ENCODE data around the gene C2orf76. TPM values are rescaled to one million over a fixed set of nuclear protein-coding genes. Genes with fewer than 3 reads are reported as not detected.

C2orf76 gene
- total and polyA plus RNA-seq, 2 experiments from 2014 or later = 5.8 to 21.6 TPM

DNA sequence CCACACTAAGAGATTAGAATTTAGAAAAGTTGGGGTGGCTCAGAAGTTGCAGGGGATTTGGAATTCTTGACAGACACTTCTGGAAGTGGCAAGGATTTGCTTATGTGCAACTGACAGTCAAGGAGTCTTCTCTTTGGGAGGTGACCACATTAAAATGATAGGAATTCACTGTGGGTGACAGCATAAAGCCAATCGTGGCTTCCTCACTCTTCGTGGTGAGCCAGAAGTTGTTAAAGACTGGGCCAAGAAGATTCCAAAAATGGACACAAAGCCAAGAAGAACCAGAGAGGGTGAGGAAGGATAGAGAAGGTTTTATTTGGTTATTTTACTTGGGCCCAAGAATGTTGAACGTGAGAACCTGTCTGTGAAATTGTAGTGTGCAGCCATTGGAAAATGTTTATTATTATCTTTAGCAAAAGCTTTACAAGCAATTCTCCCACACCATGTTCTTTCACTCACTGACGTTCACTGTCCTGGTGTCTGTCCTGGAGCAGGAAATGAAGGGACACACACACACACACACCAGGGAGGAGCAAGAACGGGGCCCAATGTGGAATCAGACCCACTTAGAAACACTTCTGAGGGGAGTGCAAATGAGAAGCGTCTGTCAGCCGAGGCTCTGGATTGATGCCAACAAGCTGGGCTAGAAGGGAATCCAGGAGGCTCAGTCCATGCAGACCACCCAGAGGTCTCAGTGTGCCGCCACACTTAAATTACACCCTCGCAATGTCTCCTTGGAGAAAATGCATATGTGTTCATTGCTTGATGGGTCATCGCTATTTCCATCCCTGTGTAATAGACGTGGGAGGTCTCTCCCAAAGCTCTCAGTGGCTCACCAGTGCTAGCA lies 105.8 kb downstream of the C2orf76 start:
- Histone ChIP-seq H3K27me3 (ENCODE audit: insufficient read depth) (no peaks in the 10 kb centered on the region), H2AFZ (no peak overlapping the region), H3K79me2 (replicated peaks; ENCODE audit: insufficient read depth) (no peaks in the 10 kb centered on the region), H3K4me1 (ENCODE audit: insufficient read depth) (peaks cover 31% of the 10 kb centered on the region), H3F3A (replicated peaks; ENCODE audit: low read depth) (peaks cover 6% of the 10 kb centered on the region; the same call in 1 of the 2 replicates), H3K9me2 (ENCODE audit: insufficient read depth) (no peaks in the 10 kb centered on the region), H3K4me2 (no peak overlapping the region), H3K27ac (ENCODE audit: low read depth) (no peak overlapping the region), H3K4me3 (no peak overlapping the region), H3K36me3 (ENCODE audit: insufficient read depth) (no peaks in the 10 kb centered on the region; the same call in 1 of the 2 replicates), H4K20me1 (replicated peaks; ENCODE audit: insufficient read depth) (no peaks in the 10 kb centered on the region)
- no peak for TF ChIP-seq STAT1 (IDR thresholded peaks at IDR 0.05; ENCODE audit: unreplicated experiment)
- TF ChIP-seq, protein P1, sequence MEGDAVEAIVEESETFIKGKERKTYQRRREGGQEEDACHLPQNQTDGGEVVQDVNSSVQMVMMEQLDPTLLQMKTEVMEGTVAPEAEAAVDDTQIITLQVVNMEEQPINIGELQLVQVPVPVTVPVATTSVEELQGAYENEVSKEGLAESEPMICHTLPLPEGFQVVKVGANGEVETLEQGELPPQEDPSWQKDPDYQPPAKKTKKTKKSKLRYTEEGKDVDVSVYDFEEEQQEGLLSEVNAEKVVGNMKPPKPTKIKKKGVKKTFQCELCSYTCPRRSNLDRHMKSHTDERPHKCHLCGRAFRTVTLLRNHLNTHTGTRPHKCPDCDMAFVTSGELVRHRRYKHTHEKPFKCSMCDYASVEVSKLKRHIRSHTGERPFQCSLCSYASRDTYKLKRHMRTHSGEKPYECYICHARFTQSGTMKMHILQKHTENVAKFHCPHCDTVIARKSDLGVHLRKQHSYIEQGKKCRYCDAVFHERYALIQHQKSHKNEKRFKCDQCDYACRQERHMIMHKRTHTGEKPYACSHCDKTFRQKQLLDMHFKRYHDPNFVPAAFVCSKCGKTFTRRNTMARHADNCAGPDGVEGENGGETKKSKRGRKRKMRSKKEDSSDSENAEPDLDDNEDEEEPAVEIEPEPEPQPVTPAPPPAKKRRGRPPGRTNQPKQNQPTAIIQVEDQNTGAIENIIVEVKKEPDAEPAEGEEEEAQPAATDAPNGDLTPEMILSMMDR (conservative IDR thresholded peaks at IDR 0.05; ENCODE audit: low read depth in 2 of 2) = no peak
- TF ChIP-seq JUNB (IDR thresholded peaks at IDR 0.05; ENCODE audit: unreplicated experiment) = no peak
- TF ChIP-seq ZNF331 (CRISPR knock-in tag; IDR thresholded peaks at IDR 0.05; ENCODE audit: low read depth) = no peak
- TF ChIP-seq EZH2phosphoT487 (IDR thresholded peaks at IDR 0.05; ENCODE audit: unreplicated experiment) = no peak
- TF ChIP-seq POLR2AphosphoS5 (IDR thresholded peaks at IDR 0.05; ENCODE audit: low read depth) = no peak
- TF ChIP-seq CREB1 (CRISPR knock-in tag; IDR thresholded peaks at IDR 0.05; ENCODE audit: low read depth) = no peak
- TF ChIP-seq, protein P2, sequence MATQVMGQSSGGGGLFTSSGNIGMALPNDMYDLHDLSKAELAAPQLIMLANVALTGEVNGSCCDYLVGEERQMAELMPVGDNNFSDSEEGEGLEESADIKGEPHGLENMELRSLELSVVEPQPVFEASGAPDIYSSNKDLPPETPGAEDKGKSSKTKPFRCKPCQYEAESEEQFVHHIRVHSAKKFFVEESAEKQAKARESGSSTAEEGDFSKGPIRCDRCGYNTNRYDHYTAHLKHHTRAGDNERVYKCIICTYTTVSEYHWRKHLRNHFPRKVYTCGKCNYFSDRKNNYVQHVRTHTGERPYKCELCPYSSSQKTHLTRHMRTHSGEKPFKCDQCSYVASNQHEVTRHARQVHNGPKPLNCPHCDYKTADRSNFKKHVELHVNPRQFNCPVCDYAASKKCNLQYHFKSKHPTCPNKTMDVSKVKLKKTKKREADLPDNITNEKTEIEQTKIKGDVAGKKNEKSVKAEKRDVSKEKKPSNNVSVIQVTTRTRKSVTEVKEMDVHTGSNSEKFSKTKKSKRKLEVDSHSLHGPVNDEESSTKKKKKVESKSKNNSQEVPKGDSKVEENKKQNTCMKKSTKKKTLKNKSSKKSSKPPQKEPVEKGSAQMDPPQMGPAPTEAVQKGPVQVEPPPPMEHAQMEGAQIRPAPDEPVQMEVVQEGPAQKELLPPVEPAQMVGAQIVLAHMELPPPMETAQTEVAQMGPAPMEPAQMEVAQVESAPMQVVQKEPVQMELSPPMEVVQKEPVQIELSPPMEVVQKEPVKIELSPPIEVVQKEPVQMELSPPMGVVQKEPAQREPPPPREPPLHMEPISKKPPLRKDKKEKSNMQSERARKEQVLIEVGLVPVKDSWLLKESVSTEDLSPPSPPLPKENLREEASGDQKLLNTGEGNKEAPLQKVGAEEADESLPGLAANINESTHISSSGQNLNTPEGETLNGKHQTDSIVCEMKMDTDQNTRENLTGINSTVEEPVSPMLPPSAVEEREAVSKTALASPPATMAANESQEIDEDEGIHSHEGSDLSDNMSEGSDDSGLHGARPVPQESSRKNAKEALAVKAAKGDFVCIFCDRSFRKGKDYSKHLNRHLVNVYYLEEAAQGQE (IDR thresholded peaks at IDR 0.05; ENCODE audit: unreplicated experiment) = no peak
- TF ChIP-seq, protein P3, sequence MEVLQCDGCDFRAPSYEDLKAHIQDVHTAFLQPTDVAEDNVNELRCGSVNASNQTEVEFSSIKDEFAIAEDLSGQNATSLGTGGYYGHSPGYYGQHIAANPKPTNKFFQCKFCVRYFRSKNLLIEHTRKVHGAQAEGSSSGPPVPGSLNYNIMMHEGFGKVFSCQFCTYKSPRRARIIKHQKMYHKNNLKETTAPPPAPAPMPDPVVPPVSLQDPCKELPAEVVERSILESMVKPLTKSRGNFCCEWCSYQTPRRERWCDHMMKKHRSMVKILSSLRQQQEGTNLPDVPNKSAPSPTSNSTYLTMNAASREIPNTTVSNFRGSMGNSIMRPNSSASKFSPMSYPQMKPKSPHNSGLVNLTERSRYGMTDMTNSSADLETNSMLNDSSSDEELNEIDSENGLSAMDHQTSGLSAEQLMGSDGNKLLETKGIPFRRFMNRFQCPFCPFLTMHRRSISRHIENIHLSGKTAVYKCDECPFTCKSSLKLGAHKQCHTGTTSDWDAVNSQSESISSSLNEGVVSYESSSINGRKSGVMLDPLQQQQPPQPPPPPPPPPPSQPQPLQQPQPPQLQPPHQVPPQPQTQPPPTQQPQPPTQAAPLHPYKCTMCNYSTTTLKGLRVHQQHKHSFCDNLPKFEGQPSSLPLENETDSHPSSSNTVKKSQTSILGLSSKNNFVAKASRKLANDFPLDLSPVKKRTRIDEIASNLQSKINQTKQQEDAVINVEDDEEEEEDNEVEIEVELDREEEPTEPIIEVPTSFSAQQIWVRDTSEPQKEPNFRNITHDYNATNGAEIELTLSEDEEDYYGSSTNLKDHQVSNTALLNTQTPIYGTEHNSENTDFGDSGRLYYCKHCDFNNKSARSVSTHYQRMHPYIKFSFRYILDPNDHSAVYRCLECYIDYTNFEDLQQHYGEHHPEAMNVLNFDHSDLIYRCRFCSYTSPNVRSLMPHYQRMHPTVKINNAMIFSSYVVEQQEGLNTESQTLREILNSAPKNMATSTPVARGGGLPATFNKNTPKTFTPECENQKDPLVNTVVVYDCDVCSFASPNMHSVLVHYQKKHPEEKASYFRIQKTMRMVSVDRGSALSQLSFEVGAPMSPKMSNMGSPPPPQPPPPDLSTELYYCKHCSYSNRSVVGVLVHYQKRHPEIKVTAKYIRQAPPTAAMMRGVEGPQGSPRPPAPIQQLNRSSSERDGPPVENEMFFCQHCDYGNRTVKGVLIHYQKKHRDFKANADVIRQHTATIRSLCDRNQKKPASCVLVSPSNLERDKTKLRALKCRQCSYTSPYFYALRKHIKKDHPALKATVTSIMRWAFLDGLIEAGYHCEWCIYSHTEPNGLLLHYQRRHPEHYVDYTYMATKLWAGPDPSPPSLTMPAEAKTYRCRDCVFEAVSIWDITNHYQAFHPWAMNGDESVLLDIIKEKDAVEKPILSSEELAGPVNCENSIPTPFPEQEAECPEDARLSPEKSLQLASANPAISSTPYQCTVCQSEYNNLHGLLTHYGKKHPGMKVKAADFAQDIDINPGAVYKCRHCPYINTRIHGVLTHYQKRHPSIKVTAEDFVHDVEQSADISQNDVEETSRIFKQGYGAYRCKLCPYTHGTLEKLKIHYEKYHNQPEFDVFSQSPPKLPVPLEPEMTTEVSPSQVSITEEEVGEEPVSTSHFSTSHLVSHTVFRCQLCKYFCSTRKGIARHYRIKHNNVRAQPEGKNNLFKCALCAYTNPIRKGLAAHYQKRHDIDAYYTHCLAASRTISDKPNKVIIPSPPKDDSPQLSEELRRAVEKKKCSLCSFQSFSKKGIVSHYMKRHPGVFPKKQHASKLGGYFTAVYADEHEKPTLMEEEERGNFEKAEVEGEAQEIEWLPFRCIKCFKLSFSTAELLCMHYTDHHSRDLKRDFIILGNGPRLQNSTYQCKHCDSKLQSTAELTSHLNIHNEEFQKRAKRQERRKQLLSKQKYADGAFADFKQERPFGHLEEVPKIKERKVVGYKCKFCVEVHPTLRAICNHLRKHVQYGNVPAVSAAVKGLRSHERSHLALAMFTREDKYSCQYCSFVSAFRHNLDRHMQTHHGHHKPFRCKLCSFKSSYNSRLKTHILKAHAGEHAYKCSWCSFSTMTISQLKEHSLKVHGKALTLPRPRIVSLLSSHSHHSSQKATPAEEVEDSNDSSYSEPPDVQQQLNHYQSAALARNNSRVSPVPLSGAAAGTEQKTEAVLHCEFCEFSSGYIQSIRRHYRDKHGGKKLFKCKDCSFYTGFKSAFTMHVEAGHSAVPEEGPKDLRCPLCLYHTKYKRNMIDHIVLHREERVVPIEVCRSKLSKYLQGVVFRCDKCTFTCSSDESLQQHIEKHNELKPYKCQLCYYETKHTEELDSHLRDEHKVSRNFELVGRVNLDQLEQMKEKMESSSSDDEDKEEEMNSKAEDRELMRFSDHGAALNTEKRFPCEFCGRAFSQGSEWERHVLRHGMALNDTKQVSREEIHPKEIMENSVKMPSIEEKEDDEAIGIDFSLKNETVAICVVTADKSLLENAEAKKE (CRISPR knock-in tag; IDR thresholded peaks at IDR 0.05) = no peak
- Mint-ChIP-seq H3K27me3 (ENCODE audit: insufficient read depth, low read depth, poor library complexity) (peaks cover 8% of the 10 kb centered on the region), H3K4me1 (peaks cover 45% of the 10 kb centered on the region), H3K36me3 (ENCODE audit: low read depth) (peaks cover 18% of the 10 kb centered on the region), H3K4me3 (no peak overlapping the region), H3K9me3 (no peaks in the 10 kb centered on the region), H3K27ac (no peak overlapping the region)
- no peak for ATAC-seq
- no peak for DNase-seq (ENCODE audit: low spot score)

Measured in GM23338 (cell line).